Fibroblast of gingiva (primary cell): ENCODE data around the gene DLK2.
"Not testable (repeated sequence)": the region's sequence is repeated elsewhere in the genome, so short reads cannot be mapped to it uniquely, and the experiment has no call there.

ENCODE experiments used
- DNase-seq: peaks from one replicate; pipeline ENCODE4 v3.0.0-alpha.2; 2011; ENCODE audit warnings: low read depth

The DLK2 gene

DNA sequence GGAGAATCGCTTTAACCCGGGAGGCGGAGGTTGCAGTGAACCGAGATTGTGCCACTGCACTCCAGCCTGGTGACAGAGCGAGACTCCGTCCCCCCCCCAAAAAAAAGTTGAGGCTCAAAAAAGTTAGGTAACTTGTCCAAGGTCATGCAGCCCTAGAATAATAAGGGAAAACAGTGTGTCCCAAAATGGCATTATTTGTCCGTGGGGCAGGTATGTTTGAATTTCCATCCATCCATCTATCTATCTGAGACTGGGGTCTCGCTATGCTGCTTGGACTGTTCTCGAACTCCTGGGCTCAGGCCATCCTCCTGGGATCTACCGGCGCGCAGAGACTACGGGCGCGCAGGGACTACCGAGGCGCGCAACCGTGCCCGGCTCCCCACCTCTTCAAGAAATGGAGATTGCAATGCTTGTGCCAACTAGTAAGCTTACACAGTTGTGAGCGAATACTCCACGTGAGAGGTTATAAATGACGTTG is 28.4 kb downstream of the DLK2 start:
- no peak for DNase-seq

DNA sequence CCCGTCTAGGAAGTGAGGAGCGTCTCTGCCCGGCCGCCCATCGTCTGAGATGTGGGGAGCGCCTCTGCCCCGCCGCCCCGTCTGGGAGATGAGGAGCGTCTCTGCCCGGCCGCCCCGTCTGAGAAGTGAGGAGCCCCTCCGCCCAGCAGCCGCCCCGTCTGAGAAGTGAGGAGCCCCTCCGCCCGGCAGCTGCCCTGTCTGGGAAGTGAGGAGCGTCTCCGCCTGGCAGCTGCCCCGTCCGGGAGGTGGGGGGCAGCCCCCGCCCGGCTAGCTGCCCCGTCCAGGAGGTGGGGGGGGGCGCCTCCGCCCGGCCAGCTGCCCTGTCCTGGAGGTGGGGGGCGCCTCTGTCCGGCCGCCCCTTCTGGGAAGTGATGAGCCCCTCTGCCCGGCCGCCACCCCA is 30.3 kb downstream of the DLK2 start:
- not testable (repeated sequence) for DNase-seq

GRCh38 chr6:43421831-43422230 is 33.5 kb downstream of the DLK2 start:
- DNase-seq, result no peak

DNA sequence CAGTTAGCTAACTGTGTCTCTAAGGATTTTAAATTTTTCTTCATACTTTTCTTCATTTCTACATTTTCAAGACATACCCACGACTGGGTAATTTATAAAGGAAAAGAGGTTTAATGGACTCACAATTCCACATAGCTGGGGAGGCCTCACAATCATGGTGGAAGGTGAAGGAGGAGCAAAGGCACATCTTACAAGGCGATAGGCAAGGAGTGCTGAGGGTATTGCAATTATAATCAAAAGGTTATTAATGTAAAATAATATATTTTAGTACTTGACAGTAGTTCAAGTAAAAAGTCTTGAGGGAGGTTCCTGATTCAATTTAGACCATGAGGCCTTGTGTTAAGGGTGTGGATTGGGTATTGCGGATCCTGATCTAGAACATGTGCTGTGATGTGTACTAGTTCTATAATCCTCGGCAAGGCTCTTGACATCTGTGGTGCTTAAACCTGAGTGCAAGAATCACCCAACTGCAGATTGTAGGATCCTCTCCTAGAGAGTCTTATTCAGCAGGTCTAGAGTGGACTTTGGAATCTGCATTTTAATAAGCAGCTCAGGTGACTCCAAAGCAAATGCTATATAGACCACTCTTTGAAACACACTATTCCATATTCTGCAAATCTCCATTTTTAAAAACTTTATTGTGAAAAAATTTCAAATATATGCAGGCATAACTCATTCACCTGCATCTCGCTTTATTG is 35.2 kb downstream of the DLK2 start:
- no peak for DNase-seq

- DNase-seq, result no peak
These were observed 38.4 kb downstream of the DLK2 start for GRCh38 chr6:43416935-43417334.

DNA sequence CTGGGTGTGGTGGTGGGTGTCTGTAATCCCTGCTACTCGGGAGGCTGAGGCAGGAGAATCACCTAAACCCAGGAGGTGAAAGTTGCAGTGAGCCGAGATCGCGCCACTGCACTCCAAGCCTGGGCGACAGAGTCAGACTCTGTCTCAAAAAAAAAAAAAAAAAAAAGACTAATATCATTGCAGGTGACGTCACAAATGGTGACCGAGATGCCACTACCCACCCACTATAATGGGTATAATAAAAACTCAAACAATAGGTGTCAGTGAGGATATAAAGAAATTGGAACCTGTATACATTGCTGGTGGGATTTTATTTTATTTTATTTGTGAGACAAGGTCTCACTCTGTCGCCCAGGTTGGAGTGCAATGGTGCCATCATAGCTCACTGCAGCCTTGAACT is 40.1 kb downstream of the DLK2 start:
- not testable (repeated sequence) for DNase-seq

GRCh38 chr6:43413002-43413401 is 42.3 kb downstream of the DLK2 start:
- no peak for DNase-seq

DNA sequence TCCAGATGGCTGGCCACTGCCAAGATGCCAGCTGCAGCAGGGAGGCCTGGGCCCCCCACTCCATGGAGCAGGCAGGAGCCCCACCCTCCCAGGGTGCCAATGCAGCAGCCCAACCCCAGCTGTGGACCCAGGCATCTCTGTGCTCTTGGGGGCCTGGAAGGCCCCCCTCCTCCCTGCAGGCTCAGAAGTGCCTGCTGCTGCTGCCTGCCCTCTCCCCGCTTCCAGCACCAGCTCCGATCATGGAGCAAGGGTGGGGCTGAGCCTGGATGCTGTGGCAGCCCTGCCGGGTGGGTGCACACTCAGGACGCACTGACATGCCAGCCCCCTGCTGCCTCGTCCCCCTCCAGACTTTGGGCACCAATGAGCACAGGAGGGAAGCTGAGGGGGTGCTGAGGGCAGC is 42.8 kb downstream of the DLK2 start:
- DNase-seq, result no peak

DNA sequence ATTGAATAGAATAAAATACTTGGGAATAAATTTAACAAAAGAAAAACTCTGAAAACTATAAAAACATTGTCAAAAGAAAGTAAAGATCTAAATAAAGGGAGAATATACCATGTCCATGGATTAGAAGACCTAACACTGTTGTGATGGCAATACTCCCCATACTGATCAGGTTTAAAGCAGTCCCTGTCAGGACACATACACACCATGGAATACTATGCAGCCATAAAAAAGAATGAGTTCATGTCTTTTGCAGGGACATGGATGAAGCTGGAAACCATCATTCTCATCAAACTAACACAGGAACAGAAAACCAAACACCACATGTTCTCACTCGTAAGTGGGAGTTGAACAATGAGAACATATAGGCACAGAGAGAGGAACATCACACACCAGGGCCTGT is 44.6 kb downstream of the DLK2 start:
- not testable (repeated sequence) for DNase-seq

GRCh38 chr6:43408259-43408658 is 47.1 kb downstream of the DLK2 start:
- DNase-seq, result no peak

GRCh38 chr6:43407296-43407695 is 48.1 kb downstream of the DLK2 start:
- no peak for DNase-seq

GRCh38 chr6:43405354-43405753 is 50.0 kb downstream of the DLK2 start:
- no peak for DNase-seq

DNA sequence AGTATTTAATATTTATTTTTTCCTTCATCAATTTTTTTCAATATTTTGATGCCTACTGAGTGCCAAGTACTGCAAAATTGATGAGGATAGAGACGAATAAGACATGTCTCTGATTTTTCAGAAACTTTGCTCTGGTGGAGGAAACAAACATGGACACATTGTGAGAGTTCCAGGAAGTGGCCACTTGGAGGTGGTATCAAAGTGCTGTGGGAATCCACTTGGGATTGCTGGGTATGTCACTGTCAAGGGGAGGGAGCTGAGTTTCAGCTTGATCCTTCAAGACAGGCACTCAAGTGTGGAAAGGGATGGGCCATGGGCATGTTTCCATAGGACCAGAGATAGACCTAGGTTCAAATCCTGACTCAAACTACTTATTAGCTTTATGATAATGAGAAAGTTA is 52.5 kb downstream of the DLK2 start:
- no peak for DNase-seq

DNA sequence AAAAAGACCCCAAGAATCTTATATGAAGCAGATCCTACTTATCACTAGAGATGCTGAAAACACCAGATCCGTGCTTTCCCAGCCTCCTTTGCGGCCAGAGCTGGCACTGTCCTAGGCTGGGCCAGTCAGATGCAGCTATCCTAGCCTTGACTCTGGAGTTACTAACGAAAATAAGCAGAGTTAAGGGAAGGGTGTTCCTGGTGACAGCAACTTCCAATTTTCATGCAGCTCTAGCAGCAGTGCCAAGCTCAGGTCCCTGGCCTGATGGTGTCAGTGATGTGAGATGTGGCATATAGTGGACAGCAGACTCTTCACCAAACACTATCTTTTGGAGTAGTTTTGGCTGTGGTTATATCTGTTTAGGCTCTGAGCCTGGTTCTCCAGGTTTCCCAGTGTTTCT is 53.6 kb downstream of the DLK2 start:
- no peak for DNase-seq
